D721Med (cell line): ENCODE results near the gene ADCY9.

Experiments
- DNase-seq: peaks from one replicate; pipeline ENCODE4 v3.0.0; 2011; ENCODE audit warnings: low spot score; ENCODE audit not compliant: insufficient read length
- FAIRE-seq: peaks from 2 replicates; lab custom pipeline; 2011; peaks lifted over from hg19 to GRCh38; lab: Jason Lieb, UNC
- CTCF ChIP-seq: IDR thresholded peaks from 2 replicates; pipeline ENCODE4 v1.5.1; 2012; ENCODE audit warnings: mild to moderate bottlenecking, control low read depth; ENCODE audit not compliant: insufficient read depth; ENCODE audit errors: missing control alignments

The ADCY9 gene

GRCh38 chr16:4137438-4137837 is 21.2 kb upstream of the ADCY9 start:
- no peak for TF ChIP-seq CTCF
- DNase-seq (no peak), FAIRE-seq (no peak)

GRCh38 chr16:4136229-4136813 is 20.1 kb upstream of the ADCY9 start:
- DNase-seq (no peak), FAIRE-seq (no peak)
- TF ChIP-seq CTCF: no peak

- no peak for FAIRE-seq
Observed at GRCh38 chr16:4135537-4135936, 19.3 kb upstream of the ADCY9 start.

GRCh38 chr16:4133897-4134372 is 17.7 kb upstream of the ADCY9 start:
- FAIRE-seq (no peak), DNase-seq (no peak)
- TF ChIP-seq CTCF: no peak

More at GRCh38 chr16:4135537-4135936, 19.3 kb upstream of the ADCY9 start:
- DNase-seq: no peak
- TF ChIP-seq CTCF: no peak

- no peak for DNase-seq
- TF ChIP-seq CTCF: no peak
- FAIRE-seq: no peak
Observed at GRCh38 chr16:4131621-4132020, 15.4 kb upstream of the ADCY9 start.

GRCh38 chr16:4124535-4125294 is 8.5 kb upstream of the ADCY9 start:
- no peak for FAIRE-seq
- DNase-seq: no peak

More at GRCh38 chr16:4124535-4125294, 8.5 kb upstream of the ADCY9 start:
- TF ChIP-seq CTCF: no peak
